ENCODE measurements around the gene PPT2. TPM values are rescaled to one million over a fixed set of nuclear protein-coding genes. Genes with fewer than 3 reads are reported as not detected.

The PPT2 gene
- total and polyA plus RNA-seq, 2 experiments from 2014 or later, result 8.9 to 20.6 TPM

- Histone ChIP-seq H3K27ac (ENCODE audit: low read depth) (no peak overlapping the region), H3K4me2 (no peak overlapping the region)
- H3K4me3 Mint-ChIP-seq, result no peak overlapping the region
Observed at GRCh38 chr6:32170294-32170693, 16.4 kb downstream of the PPT2 start.

More at GRCh38 chr6:32170294-32170693, 16.4 kb downstream of the PPT2 start:
- Mint-ChIP-seq H3K27ac (no peak overlapping the region; the same call in 1 of the 2 replicates), H3K27me3 (ENCODE audit: insufficient read depth, low read depth, poor library complexity) (peaks cover 8% of the 10 kb centered on the region), H3K9me3 (no peaks in the 10 kb centered on the region), H3K4me1 (peaks cover 31% of the 10 kb centered on the region), H3K36me3 (ENCODE audit: low read depth) (peaks cover 50% of the 10 kb centered on the region)
- H3K9me2 ChIP-seq (ENCODE audit: insufficient read depth), result no peaks in the 10 kb centered on the region
- peaks cover 19% of the 10 kb centered on the region; the same call in 1 of the 2 replicates for H4K20me1 ChIP-seq (replicated peaks; ENCODE audit: insufficient read depth)
- H3F3A ChIP-seq (replicated peaks; ENCODE audit: low read depth), result peaks cover 12% of the 10 kb centered on the region
- DNase-seq (ENCODE audit: low spot score) (no peak), ATAC-seq (no peak)
- TF ChIP-seq ZNF331 (CRISPR knock-in tag; IDR thresholded peaks at IDR 0.05; ENCODE audit: low read depth), result no peak
- TF ChIP-seq JUNB (IDR thresholded peaks at IDR 0.05; ENCODE audit: unreplicated experiment), result no peak
- no peak for TF ChIP-seq STAT1 (IDR thresholded peaks at IDR 0.05; ENCODE audit: unreplicated experiment)
- TF ChIP-seq CREB1 (CRISPR knock-in tag; IDR thresholded peaks at IDR 0.05; ENCODE audit: low read depth), result no peak
- no peak for TF ChIP-seq CTCF (conservative IDR thresholded peaks at IDR 0.05; ENCODE audit: low read depth in 2 of 2)
- no peak for TF ChIP-seq ZNF114 (CRISPR knock-in tag; IDR thresholded peaks at IDR 0.05)
- no peak for TF ChIP-seq EZH2phosphoT487 (IDR thresholded peaks at IDR 0.05; ENCODE audit: unreplicated experiment)
- TF ChIP-seq, protein P1, sequence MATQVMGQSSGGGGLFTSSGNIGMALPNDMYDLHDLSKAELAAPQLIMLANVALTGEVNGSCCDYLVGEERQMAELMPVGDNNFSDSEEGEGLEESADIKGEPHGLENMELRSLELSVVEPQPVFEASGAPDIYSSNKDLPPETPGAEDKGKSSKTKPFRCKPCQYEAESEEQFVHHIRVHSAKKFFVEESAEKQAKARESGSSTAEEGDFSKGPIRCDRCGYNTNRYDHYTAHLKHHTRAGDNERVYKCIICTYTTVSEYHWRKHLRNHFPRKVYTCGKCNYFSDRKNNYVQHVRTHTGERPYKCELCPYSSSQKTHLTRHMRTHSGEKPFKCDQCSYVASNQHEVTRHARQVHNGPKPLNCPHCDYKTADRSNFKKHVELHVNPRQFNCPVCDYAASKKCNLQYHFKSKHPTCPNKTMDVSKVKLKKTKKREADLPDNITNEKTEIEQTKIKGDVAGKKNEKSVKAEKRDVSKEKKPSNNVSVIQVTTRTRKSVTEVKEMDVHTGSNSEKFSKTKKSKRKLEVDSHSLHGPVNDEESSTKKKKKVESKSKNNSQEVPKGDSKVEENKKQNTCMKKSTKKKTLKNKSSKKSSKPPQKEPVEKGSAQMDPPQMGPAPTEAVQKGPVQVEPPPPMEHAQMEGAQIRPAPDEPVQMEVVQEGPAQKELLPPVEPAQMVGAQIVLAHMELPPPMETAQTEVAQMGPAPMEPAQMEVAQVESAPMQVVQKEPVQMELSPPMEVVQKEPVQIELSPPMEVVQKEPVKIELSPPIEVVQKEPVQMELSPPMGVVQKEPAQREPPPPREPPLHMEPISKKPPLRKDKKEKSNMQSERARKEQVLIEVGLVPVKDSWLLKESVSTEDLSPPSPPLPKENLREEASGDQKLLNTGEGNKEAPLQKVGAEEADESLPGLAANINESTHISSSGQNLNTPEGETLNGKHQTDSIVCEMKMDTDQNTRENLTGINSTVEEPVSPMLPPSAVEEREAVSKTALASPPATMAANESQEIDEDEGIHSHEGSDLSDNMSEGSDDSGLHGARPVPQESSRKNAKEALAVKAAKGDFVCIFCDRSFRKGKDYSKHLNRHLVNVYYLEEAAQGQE (IDR thresholded peaks at IDR 0.05; ENCODE audit: unreplicated experiment), result no peak
- TF ChIP-seq, protein P2, sequence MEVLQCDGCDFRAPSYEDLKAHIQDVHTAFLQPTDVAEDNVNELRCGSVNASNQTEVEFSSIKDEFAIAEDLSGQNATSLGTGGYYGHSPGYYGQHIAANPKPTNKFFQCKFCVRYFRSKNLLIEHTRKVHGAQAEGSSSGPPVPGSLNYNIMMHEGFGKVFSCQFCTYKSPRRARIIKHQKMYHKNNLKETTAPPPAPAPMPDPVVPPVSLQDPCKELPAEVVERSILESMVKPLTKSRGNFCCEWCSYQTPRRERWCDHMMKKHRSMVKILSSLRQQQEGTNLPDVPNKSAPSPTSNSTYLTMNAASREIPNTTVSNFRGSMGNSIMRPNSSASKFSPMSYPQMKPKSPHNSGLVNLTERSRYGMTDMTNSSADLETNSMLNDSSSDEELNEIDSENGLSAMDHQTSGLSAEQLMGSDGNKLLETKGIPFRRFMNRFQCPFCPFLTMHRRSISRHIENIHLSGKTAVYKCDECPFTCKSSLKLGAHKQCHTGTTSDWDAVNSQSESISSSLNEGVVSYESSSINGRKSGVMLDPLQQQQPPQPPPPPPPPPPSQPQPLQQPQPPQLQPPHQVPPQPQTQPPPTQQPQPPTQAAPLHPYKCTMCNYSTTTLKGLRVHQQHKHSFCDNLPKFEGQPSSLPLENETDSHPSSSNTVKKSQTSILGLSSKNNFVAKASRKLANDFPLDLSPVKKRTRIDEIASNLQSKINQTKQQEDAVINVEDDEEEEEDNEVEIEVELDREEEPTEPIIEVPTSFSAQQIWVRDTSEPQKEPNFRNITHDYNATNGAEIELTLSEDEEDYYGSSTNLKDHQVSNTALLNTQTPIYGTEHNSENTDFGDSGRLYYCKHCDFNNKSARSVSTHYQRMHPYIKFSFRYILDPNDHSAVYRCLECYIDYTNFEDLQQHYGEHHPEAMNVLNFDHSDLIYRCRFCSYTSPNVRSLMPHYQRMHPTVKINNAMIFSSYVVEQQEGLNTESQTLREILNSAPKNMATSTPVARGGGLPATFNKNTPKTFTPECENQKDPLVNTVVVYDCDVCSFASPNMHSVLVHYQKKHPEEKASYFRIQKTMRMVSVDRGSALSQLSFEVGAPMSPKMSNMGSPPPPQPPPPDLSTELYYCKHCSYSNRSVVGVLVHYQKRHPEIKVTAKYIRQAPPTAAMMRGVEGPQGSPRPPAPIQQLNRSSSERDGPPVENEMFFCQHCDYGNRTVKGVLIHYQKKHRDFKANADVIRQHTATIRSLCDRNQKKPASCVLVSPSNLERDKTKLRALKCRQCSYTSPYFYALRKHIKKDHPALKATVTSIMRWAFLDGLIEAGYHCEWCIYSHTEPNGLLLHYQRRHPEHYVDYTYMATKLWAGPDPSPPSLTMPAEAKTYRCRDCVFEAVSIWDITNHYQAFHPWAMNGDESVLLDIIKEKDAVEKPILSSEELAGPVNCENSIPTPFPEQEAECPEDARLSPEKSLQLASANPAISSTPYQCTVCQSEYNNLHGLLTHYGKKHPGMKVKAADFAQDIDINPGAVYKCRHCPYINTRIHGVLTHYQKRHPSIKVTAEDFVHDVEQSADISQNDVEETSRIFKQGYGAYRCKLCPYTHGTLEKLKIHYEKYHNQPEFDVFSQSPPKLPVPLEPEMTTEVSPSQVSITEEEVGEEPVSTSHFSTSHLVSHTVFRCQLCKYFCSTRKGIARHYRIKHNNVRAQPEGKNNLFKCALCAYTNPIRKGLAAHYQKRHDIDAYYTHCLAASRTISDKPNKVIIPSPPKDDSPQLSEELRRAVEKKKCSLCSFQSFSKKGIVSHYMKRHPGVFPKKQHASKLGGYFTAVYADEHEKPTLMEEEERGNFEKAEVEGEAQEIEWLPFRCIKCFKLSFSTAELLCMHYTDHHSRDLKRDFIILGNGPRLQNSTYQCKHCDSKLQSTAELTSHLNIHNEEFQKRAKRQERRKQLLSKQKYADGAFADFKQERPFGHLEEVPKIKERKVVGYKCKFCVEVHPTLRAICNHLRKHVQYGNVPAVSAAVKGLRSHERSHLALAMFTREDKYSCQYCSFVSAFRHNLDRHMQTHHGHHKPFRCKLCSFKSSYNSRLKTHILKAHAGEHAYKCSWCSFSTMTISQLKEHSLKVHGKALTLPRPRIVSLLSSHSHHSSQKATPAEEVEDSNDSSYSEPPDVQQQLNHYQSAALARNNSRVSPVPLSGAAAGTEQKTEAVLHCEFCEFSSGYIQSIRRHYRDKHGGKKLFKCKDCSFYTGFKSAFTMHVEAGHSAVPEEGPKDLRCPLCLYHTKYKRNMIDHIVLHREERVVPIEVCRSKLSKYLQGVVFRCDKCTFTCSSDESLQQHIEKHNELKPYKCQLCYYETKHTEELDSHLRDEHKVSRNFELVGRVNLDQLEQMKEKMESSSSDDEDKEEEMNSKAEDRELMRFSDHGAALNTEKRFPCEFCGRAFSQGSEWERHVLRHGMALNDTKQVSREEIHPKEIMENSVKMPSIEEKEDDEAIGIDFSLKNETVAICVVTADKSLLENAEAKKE (CRISPR knock-in tag; IDR thresholded peaks at IDR 0.05), result no peak
- TF ChIP-seq EZH2 (IDR thresholded peaks at IDR 0.05; ENCODE audit: low read depth, unreplicated experiment), result no peak
- TF ChIP-seq ETS1 (IDR thresholded peaks at IDR 0.05), result no peak
- TF ChIP-seq NANOG (IDR thresholded peaks at IDR 0.05; ENCODE audit: borderline replicate concordance), result no peak
- no peak for TF ChIP-seq POLR2AphosphoS5 (IDR thresholded peaks at IDR 0.05; ENCODE audit: low read depth)
- H3K4me3 ChIP-seq, result no peak overlapping the region
- H3K27me3 ChIP-seq (ENCODE audit: insufficient read depth), result no peaks in the 10 kb centered on the region
- no peak overlapping the region for H2AFZ ChIP-seq
- H3K36me3 ChIP-seq (ENCODE audit: insufficient read depth), result no peaks in the 10 kb centered on the region; the same call in 1 of the 2 replicates
- peaks cover 36% of the 10 kb centered on the region for H3K79me2 ChIP-seq (replicated peaks; ENCODE audit: insufficient read depth)
- peaks cover 25% of the 10 kb centered on the region for H3K4me1 ChIP-seq (ENCODE audit: insufficient read depth)

All from GM23338 (cell line).